GM12872 (cell line): ENCODE data around the gene ATP2A2.

Experiments used
- TF ChIP-seq, protein P1 (sequence below): IDR thresholded peaks from 3 replicates; pipeline ENCODE4 v1.5.1; 2011; ENCODE audit warnings: low read depth, mild to moderate bottlenecking, low read length, moderate library complexity; ENCODE audit not compliant: insufficient read depth

ATP2A2 gene

GRCh38 chr12:110279566-110280375, 1.3 kb upstream of the ATP2A2 start:
- TF ChIP-seq, protein P1, sequence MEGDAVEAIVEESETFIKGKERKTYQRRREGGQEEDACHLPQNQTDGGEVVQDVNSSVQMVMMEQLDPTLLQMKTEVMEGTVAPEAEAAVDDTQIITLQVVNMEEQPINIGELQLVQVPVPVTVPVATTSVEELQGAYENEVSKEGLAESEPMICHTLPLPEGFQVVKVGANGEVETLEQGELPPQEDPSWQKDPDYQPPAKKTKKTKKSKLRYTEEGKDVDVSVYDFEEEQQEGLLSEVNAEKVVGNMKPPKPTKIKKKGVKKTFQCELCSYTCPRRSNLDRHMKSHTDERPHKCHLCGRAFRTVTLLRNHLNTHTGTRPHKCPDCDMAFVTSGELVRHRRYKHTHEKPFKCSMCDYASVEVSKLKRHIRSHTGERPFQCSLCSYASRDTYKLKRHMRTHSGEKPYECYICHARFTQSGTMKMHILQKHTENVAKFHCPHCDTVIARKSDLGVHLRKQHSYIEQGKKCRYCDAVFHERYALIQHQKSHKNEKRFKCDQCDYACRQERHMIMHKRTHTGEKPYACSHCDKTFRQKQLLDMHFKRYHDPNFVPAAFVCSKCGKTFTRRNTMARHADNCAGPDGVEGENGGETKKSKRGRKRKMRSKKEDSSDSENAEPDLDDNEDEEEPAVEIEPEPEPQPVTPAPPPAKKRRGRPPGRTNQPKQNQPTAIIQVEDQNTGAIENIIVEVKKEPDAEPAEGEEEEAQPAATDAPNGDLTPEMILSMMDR, result no peak

GRCh38 chr12:110280392-110280778, 662 bp upstream of the ATP2A2 start:
- TF ChIP-seq, protein P1, result no peak

DNA sequence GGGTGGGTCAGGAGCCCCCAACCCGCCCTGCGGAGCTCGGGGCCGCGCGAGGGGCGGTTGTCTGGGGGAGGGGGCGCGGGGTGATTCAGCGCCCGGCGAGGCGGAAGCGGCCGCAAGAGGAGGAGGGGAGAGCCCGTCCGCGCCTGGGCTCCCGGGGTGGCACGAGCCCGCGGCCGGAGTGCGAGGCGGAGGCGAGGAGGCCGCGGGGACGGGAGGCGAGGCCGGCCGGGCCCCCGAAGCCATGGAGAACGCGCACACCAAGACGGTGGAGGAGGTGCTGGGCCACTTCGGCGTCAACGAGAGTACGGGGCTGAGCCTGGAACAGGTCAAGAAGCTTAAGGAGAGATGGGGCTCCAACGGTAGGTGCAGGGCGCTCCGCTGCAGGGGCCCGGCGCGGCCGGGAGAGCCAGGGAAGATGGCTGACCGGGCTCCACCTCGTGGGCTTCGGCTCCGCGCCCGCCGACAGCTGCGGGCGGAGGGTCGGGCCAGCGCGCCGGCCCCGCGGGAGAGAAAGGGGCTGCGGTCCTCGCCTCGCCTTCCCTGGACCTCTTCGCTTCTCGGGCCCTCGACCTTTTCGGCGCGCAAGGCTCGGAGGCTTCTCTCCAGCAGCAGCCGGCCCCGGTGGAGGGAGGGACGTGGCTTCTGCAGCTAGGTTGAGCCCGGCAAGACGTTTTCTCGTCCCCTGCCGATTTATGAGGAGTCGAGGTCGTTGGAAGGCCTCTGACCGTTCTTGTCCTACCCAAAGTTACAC, 677 bp downstream of the ATP2A2 start:
- TF ChIP-seq, protein P1, result no peak

GRCh38 chr12:110282300-110282860, 1.3 kb downstream of the ATP2A2 start:
- TF ChIP-seq, protein P1, result no peak

GRCh38 chr12:110282956-110283817, 2.1 kb downstream of the ATP2A2 start:
- TF ChIP-seq, protein P1, result no peak

DNA sequence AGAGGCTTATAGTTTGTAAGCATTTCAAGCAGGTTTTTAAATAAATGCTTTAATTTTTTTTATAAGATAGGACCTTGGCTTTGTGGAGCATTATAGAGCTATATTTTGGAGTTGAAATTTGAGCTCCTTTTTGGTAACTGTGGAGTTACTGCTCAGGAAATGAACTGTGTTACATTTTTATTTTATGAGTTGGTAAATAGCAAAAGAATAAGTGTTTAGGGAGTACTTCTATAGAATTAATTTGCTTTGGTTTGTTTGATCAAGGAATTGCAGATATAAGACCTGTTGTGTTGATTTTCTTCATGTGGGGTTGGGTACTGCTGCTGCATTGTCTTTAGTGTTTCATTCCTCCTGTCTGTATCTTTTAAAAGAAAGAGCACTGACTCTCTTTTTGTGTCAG, 3.5 kb downstream of the ATP2A2 start:
- TF ChIP-seq, protein P1, result no peak
